HepG2 (cell line): Measurements from ENCODE around the gene COA3. TPM values are rescaled to one million over a fixed set of nuclear protein-coding genes. Genes with fewer than 3 reads are reported as not detected.

ENCODE experiments used
- ETV6 ChIP-seq: sonication (generic); formaldehyde crosslinking; conservative IDR thresholded peaks from 2 replicates; pipeline ENCODE4 v1.4.0; 2020; ENCODE audit warnings: missing genetic modification reagents
- KLF6 ChIP-seq: IDR thresholded peaks from 2 replicates; pipeline ENCODE4 v1.8.0; 2016; ENCODE audit warnings: missing biosample characterization, missing genetic modification reagents
- NFATC3 ChIP-seq: sonication (generic); formaldehyde crosslinking; IDR thresholded peaks from 2 replicates; pipeline ENCODE4 v1.5.1; 2020; ENCODE audit warnings: mild to moderate bottlenecking, missing genetic modification reagents
- POLR2A ChIP-seq, 2 experiments: IDR thresholded peaks; 2 replicates each; pipeline ENCODE4 v1.6.1; 2011; ENCODE audit warnings: low read depth in 2 of 2, low read length in 2 of 2, mild to moderate bottlenecking in 1 of 2, moderate library complexity in 1 of 2; ENCODE audit not compliant: insufficient read depth in 1 of 2
- PPARG ChIP-seq: conservative IDR thresholded peaks from 2 replicates; pipeline ENCODE4 v1.6.1; 2016; ENCODE audit warnings: missing biosample characterization, missing genetic modification reagents
- RBAK ChIP-seq: sonication (generic); formaldehyde crosslinking; IDR thresholded peaks from 2 replicates; pipeline ENCODE4 v1.5.1; 2020; ENCODE audit warnings: mild to moderate bottlenecking, missing genetic modification reagents
- REPIN1 ChIP-seq: sonication (generic); formaldehyde crosslinking; IDR thresholded peaks from 2 replicates; pipeline ENCODE4 v1.8.0; 2022; ENCODE audit warnings: missing genetic modification reagents, low read depth, mild to moderate bottlenecking, borderline replicate concordance
- RFXANK ChIP-seq: IDR thresholded peaks from 2 replicates; pipeline ENCODE4 v1.6.1; 2016
- RFXAP ChIP-seq: sonication (generic); formaldehyde crosslinking; IDR thresholded peaks from 2 replicates; pipeline ENCODE4 v1.4.0; 2020; ENCODE audit warnings: missing genetic modification reagents, borderline replicate concordance
- SP1 ChIP-seq, 2 experiments: fragments of 450-650 bp in 1 of 2; sonication (generic) in 1 of 2; formaldehyde crosslinking in 1 of 2; IDR thresholded peaks; 2 replicates each; pipeline versions ENCODE4 v1.4.0 to v1.6.1; 2016 to 2020; ENCODE audit warnings: missing genetic modification reagents in 1 of 2
- TBL1XR1 ChIP-seq: fragments of 150-350 bp; IDR thresholded peaks from 2 replicates; pipeline ENCODE4 v1.6.1; 2014; ENCODE audit warnings: borderline replicate concordance, low read length; ENCODE audit not compliant: partially characterized antibody
- ZBTB20 ChIP-seq: sonication (generic); formaldehyde crosslinking; IDR thresholded peaks from 2 replicates; pipeline ENCODE4 v1.8.1; 2023; ENCODE audit warnings: missing genetic modification reagents, low read depth, mild to moderate bottlenecking, borderline replicate concordance
- ZBTB49 ChIP-seq: sonication (generic); formaldehyde crosslinking; IDR thresholded peaks from 2 replicates; pipeline ENCODE4 v1.4.0; 2020; ENCODE audit warnings: missing genetic modification reagents, borderline replicate concordance
- ZFP82 ChIP-seq: sonication (generic); formaldehyde crosslinking; IDR thresholded peaks from 2 replicates; pipeline ENCODE4 v1.5.1; 2020; ENCODE audit warnings: mild to moderate bottlenecking, missing genetic modification reagents, borderline replicate concordance
- ZMYM2 ChIP-seq: sonication (generic); formaldehyde crosslinking; IDR thresholded peaks from 2 replicates; pipeline ENCODE4 v1.8.0; 2022; ENCODE audit warnings: mild to moderate bottlenecking, missing genetic modification reagents
- ZNF121 ChIP-seq: sonication (generic); formaldehyde crosslinking; IDR thresholded peaks from 2 replicates; pipeline ENCODE4 v1.5.0; 2020; ENCODE audit warnings: mild to moderate bottlenecking, missing genetic modification reagents
- ZNF207 ChIP-seq: fragments of 450-650 bp; IDR thresholded peaks from 2 replicates; pipeline ENCODE4 v1.6.1; 2016; ENCODE audit warnings: antibody characterized with exemption, borderline replicate concordance
- ZNF878 ChIP-seq: sonication (generic); formaldehyde crosslinking; IDR thresholded peaks from 2 replicates; pipeline ENCODE4 v1.8.1; 2023; ENCODE audit warnings: mild to moderate bottlenecking, missing genetic modification reagents, moderate library complexity
- ZSCAN12 ChIP-seq: sonication (generic); formaldehyde crosslinking; IDR thresholded peaks from 2 replicates; pipeline ENCODE4 v1.9.0; 2021; ENCODE audit warnings: mild to moderate bottlenecking, missing genetic modification reagents
- polyA plus RNA-seq, 8 experiments: library from polyadenylated mRNA; depleted of rRNA in 3 of 8; stranded (reverse) in 7 of 8; unstranded in 1 of 8; fragments of >200 nt; fragmentation: Illumina TruSeq in 4 of 8; extraction: Trizol in 4 of 8; gene quantifications; 2 replicates each; pipeline versions ENCODE4 v1.2.1 to v1.2.3, GENCODE V29; 2011 to 2016; ENCODE audit warnings: low read depth in 4 of 8, missing spikeins in 1 of 8, mixed read lengths in 1 of 8; ENCODE audit not compliant: insufficient read depth in 1 of 8
- total RNA-seq, 5 experiments: library from RNA; depleted of rRNA; stranded (reverse); fragments of >200 nt; fragmentation: Illumina TruSeq; extraction: Trizol; gene quantifications; 2 replicates each; pipeline ENCODE4 v1.2.3, GENCODE V29; 2016; ENCODE audit warnings: low read depth in 1 of 5
- TF ChIP-seq, protein P1 (sequence below): sonication (generic); formaldehyde crosslinking; IDR thresholded peaks from 2 replicates; pipeline ENCODE4 v1.4.0; 2020; ENCODE audit warnings: missing genetic modification reagents, borderline replicate concordance

The COA3 gene
- total and polyA plus RNA-seq, 2 of the 13 experiments (the other 11 are each of a cell fraction or from before 2014, with no cell fraction given), result 133 to 202 TPM

DNA sequence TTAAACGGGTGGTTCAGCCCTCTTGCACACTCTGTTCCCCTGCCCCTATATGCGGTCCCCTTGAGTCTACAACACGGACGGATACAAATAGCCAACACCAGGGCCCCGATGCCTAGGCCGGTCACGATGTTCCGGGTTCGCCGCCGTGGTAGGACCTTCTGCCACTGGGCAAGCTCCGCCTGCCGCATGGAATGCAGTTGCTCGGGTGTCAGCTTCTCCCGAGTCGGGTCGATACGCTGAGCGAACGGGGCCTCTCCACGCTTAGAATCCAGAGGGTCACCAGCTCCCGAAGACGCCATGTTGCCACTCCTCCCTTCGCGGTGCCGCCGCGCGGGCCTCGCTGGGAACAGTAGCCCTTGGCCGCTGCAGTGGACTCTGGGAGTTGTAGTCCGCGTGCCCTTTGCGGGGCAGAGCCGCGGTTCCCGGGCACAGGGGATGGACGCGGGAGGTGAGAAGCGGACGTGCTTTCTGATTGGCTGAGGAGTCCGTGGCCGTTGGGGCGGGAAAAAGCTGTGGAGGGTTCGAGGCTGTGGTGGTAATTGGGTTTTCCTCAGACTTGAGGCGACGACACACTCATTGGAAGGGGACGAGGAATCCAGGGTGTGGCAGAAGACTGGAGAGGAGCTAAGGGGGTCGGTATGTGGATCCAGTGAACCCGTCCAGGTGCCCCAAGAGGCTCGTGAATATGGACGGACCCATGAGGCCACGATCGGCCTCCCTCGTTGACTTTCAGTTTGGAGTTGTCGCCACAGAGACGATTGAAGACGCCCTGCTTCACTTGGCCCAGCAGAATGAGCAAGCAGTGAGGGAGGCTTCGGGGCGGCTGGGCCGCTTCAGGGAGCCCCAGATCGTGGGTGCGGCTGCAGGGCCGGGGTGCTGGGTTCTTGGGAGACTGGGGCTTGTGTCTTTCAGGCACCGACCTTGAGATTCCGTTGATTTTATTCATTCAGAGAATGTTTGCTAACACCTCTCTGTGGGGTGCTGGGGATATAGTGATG is at the start of gene COA3, which contains the start of gene CNTD1 (continued):
- peak; percentile 97 for TF ChIP-seq NFATC3 (CRISPR knock-in tag)
- peak; percentile 61; the same call in 1 of the 2 replicates for TF ChIP-seq ZBTB20
- TF ChIP-seq ZNF207, result no peak
- peak; percentile 8; the same call in 1 of the 2 replicates for TF ChIP-seq ZBTB49 (CRISPR knock-in tag)
- no peak for TF ChIP-seq TBL1XR1
- TF ChIP-seq SP1 (IDR thresholded peaks at IDR 0.05), result no peak
- peak; percentile 45; the same call in 1 of the 2 replicates for TF ChIP-seq SP1 (CRISPR knock-in tag; IDR thresholded peaks at IDR 0.05)
- 0 out of 2 replicates have a peak, but pooled peaks have one; percentile 31 for TF ChIP-seq KLF6 (CRISPR knock-in tag)
- peak; percentile 87; the same call in 1 of the 2 replicates for TF ChIP-seq RFXANK (CRISPR knock-in tag)
- peak; percentile 81 for TF ChIP-seq ZNF121 (CRISPR knock-in tag)
- TF ChIP-seq ZSCAN12 (CRISPR knock-in tag), result no peak
- TF ChIP-seq, protein P1, sequence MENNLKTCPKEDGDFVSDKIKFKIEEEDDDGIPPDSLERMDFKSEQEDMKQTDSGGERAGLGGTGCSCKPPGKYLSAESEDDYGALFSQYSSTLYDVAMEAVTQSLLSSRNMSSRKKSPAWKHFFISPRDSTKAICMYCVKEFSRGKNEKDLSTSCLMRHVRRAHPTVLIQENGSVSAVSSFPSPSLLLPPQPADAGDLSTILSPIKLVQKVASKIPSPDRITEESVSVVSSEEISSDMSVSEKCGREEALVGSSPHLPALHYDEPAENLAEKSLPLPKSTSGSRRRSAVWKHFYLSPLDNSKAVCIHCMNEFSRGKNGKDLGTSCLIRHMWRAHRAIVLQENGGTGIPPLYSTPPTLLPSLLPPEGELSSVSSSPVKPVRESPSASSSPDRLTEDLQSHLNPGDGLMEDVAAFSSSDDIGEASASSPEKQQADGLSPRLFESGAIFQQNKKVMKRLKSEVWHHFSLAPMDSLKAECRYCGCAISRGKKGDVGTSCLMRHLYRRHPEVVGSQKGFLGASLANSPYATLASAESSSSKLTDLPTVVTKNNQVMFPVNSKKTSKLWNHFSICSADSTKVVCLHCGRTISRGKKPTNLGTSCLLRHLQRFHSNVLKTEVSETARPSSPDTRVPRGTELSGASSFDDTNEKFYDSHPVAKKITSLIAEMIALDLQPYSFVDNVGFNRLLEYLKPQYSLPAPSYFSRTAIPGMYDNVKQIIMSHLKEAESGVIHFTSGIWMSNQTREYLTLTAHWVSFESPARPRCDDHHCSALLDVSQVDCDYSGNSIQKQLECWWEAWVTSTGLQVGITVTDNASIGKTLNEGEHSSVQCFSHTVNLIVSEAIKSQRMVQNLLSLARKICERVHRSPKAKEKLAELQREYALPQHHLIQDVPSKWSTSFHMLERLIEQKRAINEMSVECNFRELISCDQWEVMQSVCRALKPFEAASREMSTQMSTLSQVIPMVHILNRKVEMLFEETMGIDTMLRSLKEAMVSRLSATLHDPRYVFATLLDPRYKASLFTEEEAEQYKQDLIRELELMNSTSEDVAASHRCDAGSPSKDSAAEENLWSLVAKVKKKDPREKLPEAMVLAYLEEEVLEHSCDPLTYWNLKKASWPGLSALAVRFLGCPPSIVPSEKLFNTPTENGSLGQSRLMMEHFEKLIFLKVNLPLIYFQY, result peak; percentile 64; the same call in 1 of the 2 replicates
- peak; percentile 22; the same call in 1 of the 2 replicates for TF ChIP-seq PPARG
- peak; percentile 97 for TF ChIP-seq ZMYM2 (CRISPR knock-in tag)
- peak; percentile 89; the same call in 1 of the 2 replicates for TF ChIP-seq ZNF878 (CRISPR knock-in tag)
- TF ChIP-seq RBAK (CRISPR knock-in tag), result 0 out of 2 replicates have a peak, but pooled peaks have one; percentile 37
- TF ChIP-seq ETV6 (CRISPR knock-in tag), result 0 out of 2 replicates have a peak, but pooled peaks have one; percentile 44
- peak; percentile 90; the same call in 1 of the 2 replicates for TF ChIP-seq RFXAP (CRISPR knock-in tag)
- peak; percentile 77 to 92 for TF ChIP-seq POLR2A (IDR thresholded peaks at IDR 0.05; ENCODE audit: insufficient read depth in 1 of 2, low read depth in 2 of 2, low read length in 2 of 2)
- peak; percentile 82 for TF ChIP-seq REPIN1 (CRISPR knock-in tag)
- TF ChIP-seq ZFP82 (CRISPR knock-in tag), result peak; percentile 95; the same call in 1 of the 2 replicates
